H1 (cell line): ENCODE measurements around the gene ATR. TPM values are rescaled to one million over a fixed set of nuclear protein-coding genes. Genes with fewer than 3 reads are reported as not detected.

Experiments
- CHD2 ChIP-seq: IDR thresholded peaks from 2 replicates; pipeline ENCODE4 v1.6.1; 2012; ENCODE audit warnings: low read length, improper control_type of control experiment
- JUND ChIP-seq: IDR thresholded peaks from 2 replicates; pipeline ENCODE4 v1.6.1; 2011; ENCODE audit warnings: mild to moderate bottlenecking, improper control_type of control experiment, low read length
- PHF8 ChIP-seq: fragments of 200-600 bp; sonication (generic); conservative IDR thresholded peaks from 2 replicates; pipeline ENCODE4 v1.7.1; 2012; ENCODE audit warnings: low read depth, mild to moderate bottlenecking, inconsistent platforms, low read length, moderate library complexity
- SAP30 ChIP-seq: fragments of 300-600 bp; sonication (generic); IDR thresholded peaks from 2 replicates; pipeline ENCODE4 v1.7.1; 2012; ENCODE audit warnings: low read length, moderate library complexity, mild to moderate bottlenecking, inconsistent platforms; ENCODE audit not compliant: insufficient read depth, insufficient replicate concordance
- polyA plus RNA-seq, 7 experiments: library from polyadenylated mRNA; depleted of rRNA in 3 of 7; stranded (reverse) in 5 of 7; unstranded in 2 of 7; fragments of >200 nt in 5 of 7; fragments of 200-250 nt in 2 of 7; gene quantifications; 1 replicate in 5 of 7; 2 replicates in 1 of 7; 4 replicates in 1 of 7; pipeline versions ENCODE4 v1.2.1 to v1.2.3, GENCODE V29; 2011 to 2013; ENCODE audit warnings: missing spikeins in 2 of 7, mixed read lengths in 2 of 7
- total RNA-seq: library from RNA; stranded (reverse); fragmentation: NEBNext Ultra II Directional; extraction: Animal tissue kit (Norgen Biotek cat#: 25700); gene quantifications from 2 replicates; pipeline ENCODE4 v1.2.1, GENCODE V29; 2021
- TF ChIP-seq, protein P1 (sequence below): IDR thresholded peaks from 2 replicates; pipeline ENCODE4 v1.6.1; 2011; ENCODE audit warnings: low read depth, mild to moderate bottlenecking, low read length; ENCODE audit not compliant: insufficient read depth

The ATR gene
- total and polyA plus RNA-seq, 2 of the 8 experiments (the other 6 are each of a cell fraction or from before 2014, with no cell fraction given): 8.4 to 23.2 TPM

DNA sequence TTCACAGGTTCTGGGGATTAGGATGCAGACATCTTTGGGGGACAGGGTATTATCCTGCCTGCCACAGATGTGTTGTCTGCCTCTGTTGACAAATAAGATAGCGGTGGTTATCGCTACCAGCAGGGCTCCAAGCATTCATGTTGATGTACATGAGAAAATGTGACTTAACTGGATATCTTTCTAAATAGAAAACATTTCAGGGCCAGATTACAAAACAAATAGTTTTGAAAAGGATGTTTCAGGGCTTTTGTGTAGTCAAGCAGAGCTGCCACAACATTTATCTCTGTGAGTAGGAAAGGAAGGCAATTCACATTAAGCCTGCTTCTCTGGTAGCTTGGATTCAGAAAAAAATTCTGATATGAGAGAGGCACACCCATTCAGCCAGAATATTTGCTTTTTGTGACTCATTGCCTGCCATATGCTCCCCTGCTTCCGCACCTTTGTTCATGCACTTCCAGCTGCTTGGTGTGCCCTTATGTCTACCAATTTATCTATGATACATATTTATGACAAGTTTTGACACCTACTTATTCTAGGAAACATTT, 40.5 kb upstream of the ATR start (continued):
- TF ChIP-seq SAP30 (no peak), PHF8 (no peak), JUND (no peak), CHD2 (no peak)
- TF ChIP-seq, protein P1, sequence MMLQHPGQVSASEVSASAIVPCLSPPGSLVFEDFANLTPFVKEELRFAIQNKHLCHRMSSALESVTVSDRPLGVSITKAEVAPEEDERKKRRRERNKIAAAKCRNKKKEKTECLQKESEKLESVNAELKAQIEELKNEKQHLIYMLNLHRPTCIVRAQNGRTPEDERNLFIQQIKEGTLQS: no peak
